ENCODE measurements around the gene CLSTN2.

The CLSTN2 gene

DNA sequence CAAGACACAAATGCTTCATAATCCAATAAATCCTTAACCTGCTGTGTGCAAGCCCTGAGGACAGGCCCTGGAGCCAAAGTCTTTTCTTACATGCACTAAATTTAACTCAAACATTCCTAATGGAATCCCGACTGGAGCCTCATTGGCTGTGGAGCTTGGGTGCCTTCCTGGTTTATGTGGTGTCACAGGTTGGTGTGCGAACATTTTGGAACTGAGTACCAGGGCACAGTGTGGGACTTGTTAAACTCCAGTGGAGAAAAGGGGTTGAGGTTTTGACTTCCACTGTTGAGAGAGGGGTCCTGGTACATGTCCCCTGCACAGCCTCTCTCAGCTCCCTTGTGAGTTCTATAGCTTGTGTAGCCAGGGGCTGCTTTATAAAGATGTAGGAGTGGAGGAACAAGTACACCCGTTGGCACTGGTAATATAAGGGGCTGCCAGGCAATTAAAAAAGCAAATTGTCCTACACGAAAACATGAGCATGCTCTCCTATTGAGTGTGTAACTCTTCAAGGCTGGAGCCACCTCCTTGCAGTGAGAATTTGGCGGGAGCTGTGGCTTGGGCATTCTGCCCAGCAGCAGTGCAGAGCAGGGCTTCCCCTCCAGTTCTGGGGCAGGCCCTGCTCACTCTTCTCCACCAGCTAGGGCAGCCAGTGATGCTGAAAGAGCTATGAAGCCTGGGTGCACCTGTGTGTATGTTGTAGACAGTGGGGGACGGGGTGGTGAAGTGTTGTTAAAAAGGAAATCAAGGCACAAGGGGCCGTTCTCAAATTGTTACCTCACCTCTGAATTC lies 218.1 kb downstream of the CLSTN2 start:
- no peak for DNase-seq (ENCODE audit: low spot score)

- peak; percentile 2 for DNase-seq (ENCODE audit: low spot score)
These were observed 218.8 kb downstream of the CLSTN2 start for GRCh38 chr3:140153736-140154135.

GRCh38 chr3:140157161-140157560 lies 222.2 kb downstream of the CLSTN2 start:
- DNase-seq (ENCODE audit: low spot score), result no peak

DNA sequence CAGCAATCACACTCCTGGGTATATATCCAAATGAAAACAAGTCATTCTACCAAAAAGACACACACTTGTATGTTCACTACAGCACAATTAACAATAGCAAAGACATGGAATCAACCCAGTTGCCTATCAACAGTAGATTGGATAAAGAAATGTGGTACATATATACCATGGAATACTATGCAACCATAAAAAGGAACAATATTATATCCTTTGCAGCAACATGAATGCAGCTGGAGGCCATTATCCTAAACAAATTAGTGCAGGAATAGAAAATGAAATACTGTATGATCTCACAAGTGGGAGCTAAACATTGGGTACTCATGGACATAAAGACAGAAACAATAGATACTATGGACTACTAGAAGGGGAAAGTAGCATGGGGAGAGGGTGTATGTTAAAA lies 224.7 kb downstream of the CLSTN2 start:
- DNase-seq (ENCODE audit: low spot score), result no peak

- DNase-seq (ENCODE audit: low spot score), result no peak
These were observed 225.6 kb downstream of the CLSTN2 start for GRCh38 chr3:140160553-140160952.

- DNase-seq (ENCODE audit: low spot score), result no peak
These were observed 227.6 kb downstream of the CLSTN2 start for GRCh38 chr3:140162551-140162950.

- DNase-seq (ENCODE audit: low spot score), result no peak
These were observed 228.3 kb downstream of the CLSTN2 start for GRCh38 chr3:140163159-140163763.

GRCh38 chr3:140164156-140164555 lies 229.2 kb downstream of the CLSTN2 start:
- no peak for DNase-seq (ENCODE audit: low spot score)

DNA sequence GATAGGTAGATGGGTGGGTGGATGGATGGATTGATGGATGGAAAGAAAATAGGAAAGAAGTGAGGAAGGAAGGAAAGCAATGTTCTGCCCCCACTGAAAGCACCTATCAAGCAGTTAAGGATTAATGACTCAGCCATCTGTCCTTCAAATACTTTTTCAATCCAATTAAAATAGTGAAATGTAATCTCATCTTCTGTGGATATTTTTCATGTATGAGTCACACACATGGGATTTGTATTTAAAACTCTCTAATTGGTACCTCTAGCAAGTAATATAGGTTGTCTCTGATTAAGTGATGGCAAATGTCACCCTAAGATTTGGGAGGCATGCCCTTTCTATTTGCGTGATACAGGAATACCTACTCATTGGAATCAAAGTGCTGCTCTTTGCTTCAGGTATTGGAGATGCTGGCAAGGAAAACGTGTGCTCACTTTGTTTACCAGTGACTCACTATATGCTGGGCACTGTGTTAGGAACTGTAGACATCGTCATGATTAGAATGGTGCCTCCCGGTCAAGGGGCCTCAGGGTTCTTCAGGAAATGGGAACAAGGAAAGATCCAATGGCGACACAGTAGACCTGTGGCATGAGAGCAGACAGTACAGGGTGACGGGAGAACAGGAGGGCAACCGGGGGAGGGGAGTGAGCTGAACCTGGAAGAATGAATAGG lies 230.1 kb downstream of the CLSTN2 start:
- DNase-seq (ENCODE audit: low spot score), result no peak

DNA sequence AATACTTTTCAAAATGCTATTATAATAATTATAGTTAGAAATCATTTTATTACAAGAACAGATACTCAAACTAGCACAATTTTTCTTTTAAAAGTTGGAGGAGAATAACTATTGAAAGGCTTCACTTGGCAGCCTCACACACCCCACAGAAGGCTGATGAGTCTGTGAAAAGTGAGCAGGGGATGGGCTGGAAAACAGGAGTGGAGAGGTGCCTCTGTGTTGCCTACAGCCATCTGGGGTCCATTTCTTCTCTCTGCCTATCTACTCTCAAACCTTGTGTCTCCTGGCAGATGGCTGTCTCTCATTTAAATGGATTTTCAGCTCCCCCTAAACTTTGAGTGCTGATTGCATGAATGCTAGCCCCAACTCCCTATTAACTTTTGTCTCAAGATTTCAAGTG lies 230.8 kb downstream of the CLSTN2 start:
- no peak for DNase-seq (ENCODE audit: low spot score)

GRCh38 chr3:140166861-140167599 lies 232.0 kb downstream of the CLSTN2 start:
- DNase-seq (ENCODE audit: low spot score), result no peak

- no peak for DNase-seq (ENCODE audit: low spot score)
These were observed 232.8 kb downstream of the CLSTN2 start for GRCh38 chr3:140167600-140168281.

GRCh38 chr3:140170612-140171011 lies 235.6 kb downstream of the CLSTN2 start:
- DNase-seq (ENCODE audit: low spot score), result peak; percentile 47

DNA sequence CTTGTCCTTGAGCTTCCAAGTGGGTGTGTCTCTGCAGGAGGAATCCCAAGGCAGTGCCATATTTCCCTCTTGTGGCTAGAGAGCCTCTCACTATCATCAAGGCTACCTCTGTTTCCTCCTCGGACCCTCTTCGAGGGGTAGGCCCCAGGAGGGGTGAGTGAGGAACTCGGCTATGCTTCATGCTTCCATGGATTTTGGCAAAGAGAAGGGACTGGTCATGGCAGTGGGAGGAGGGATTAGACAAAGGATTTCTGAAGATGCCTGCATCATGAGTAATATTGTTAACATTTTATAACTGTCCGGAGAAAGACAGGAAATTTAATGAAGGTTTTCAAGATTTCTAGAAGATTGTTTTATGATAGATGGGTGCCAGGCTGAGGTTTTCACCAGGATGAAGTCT lies 241.5 kb downstream of the CLSTN2 start:
- no peak for DNase-seq (ENCODE audit: low spot score)

GRCh38 chr3:140177943-140178342 lies 243.0 kb downstream of the CLSTN2 start:
- DNase-seq (ENCODE audit: low spot score), result no peak

GRCh38 chr3:140178482-140178881 lies 243.5 kb downstream of the CLSTN2 start:
- no peak for DNase-seq (ENCODE audit: low spot score)

DNA sequence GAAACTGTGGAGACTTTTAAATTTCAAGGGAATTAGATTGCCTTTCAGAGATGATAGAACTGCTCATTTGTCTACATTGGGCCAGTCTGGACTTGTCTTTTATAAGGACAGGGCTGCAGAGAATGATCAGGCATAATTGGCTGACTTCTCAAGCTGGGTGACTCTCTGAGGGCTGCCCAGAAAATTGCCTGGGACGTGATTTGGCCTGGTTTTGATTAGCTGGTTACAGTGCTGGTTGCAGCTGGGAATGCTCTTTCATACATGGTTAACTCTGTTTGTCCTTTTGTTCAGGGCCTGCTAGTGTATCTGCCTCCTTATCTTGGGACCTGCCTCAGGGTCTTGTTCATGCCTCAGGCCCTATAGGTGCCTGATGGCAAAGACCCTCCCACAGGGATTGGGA lies 245.6 kb downstream of the CLSTN2 start:
- no peak for DNase-seq (ENCODE audit: low spot score)

DNA sequence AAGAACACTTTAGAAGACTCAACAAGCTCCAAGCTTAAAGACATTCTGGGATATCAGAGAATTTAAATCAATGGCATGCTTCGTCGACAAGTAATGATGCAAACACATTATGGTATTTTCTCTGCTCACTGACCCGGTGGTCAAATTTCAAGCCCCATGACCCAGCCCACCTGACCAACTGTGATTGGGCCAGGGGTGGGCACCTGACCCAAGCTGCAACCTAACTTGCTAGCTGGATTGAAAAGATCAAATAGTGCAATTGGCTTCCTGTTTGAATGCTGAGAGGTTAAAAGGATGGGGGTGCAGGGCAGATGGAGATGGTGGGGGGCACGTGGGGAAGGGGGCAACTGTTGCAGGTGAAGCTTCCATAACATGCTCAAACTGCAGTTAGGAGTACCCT lies 250.4 kb downstream of the CLSTN2 start:
- DNase-seq (ENCODE audit: low spot score), result no peak

GRCh38 chr3:140186421-140186920 lies 251.5 kb downstream of the CLSTN2 start:
- no peak for DNase-seq (ENCODE audit: low spot score)

DNA sequence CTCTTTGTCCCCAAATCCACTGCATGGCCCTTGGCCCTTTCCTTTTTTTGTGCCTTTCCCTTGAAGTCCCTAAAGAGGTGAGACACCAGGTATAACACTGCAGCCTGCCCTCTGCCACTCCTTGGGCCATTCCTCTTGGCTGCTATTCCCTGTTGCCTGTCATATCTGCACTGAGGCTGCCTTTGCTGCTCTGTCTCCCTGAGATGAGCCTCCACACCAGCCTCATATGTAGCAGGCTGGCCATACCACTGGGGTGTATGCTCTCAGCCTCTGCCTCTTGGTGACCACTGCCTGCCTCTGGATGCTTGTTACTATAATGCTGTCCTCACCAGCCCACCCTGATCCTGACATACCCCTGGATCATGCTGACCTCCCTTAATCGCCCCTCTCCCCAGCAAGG lies 252.0 kb downstream of the CLSTN2 start:
- no peak for DNase-seq (ENCODE audit: low spot score)

GRCh38 chr3:140187656-140188221 lies 252.8 kb downstream of the CLSTN2 start:
- DNase-seq (ENCODE audit: low spot score), result no peak
